NCI-H82 (cell line): ENCODE data around the gene TMEM86B.

ENCODE experiments used
- DNase-seq: peaks from one replicate; lab custom pipeline; 2025; lab: John Stamatoyannopoulos, UW

Gene TMEM86B, protein sequence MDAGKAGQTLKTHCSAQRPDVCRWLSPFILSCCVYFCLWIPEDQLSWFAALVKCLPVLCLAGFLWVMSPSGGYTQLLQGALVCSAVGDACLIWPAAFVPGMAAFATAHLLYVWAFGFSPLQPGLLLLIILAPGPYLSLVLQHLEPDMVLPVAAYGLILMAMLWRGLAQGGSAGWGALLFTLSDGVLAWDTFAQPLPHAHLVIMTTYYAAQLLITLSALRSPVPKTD

DNA sequence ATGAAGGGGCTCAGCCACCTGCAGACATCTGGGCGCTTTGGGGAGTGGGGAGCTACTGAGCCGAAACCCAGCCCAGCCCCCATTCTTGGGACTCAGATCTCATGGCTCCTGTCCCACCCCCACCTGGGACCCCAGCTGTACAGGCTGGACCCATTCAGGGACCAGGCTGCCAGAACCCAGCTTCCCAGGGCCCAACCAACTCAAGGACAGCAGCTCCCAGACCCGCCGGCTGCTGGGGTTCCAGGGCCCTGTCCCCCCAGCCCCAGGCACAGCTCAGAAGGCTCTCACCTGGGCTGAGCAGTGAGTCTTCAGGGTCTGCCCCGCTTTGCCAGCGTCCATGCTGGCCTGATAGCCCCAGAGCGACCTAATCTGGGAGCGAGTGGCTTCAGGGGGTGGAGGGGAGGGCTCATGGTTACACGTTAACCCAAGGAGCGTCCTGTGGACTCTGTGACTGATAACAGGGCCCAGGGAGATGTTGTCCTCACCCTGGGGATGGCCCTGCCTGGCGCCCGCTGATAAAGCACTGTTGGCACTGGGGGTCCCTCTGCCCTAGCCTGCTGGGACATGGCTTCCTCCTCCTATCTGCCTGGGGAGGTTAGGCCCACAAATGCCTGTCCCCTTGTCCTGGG lies at the start of gene TMEM86B:
TSS of gene TMEM86B (minus strand) at position 361 of the 629 bp plus-strand sequence. CDS start at position 339, 22 bp downstream.
- DNase-seq: no peak

DNA sequence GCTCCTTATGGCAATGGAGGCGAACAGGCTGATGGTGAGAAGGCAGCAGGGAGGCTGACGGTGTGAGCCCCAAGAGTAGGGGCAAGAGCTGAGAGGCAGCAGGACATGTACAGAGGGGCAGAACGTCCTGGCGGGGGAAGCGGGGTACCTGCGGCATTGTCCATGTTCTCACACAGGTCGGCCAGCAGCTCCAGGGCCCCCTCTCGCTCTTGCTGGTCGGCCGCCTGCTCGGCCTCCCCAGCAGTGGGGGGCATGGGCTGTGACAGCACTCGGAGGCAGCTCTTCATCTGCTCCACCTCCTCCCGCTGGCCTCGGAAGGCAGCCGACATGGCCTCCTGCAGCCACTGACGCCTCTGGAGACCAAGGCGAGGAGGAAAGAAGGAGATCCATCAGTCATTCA lies 48.9 kb upstream of the TMEM86B start:
- DNase-seq: no peak

DNA sequence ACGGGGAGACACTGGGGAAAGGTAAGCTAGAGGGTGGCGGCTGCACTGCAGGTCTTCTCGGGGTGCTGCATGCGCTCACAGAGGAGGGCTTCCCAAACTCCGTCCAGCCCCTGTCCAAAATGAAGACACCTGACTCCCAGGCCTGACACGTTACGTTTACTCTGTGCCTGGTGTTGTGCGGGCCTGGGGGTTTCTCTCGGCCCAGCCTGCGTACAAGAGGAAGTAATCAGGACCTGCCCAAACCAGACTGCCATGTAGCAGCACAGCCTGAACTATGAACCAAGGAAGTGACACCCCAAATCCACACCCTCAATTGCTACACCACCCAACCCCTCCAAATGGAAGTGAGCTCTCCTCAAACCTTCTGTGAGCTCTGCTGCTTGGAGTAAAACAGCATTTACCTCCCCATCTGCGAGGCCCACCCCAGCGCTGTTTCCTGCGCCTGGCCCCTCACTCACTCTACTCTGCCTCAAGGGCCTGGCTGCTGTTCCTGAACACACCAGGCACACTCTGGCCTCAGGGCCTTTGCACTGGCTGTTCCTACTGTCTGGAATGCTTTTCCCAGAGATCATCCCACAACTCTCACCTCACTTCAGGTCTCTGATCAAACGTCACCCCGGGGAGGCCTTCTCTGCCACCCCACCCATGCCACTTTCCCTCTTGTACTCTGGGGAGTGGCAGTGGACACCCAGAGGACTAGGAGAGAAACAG lies 48.3 kb upstream of the TMEM86B start:
- DNase-seq: no peak

DNA sequence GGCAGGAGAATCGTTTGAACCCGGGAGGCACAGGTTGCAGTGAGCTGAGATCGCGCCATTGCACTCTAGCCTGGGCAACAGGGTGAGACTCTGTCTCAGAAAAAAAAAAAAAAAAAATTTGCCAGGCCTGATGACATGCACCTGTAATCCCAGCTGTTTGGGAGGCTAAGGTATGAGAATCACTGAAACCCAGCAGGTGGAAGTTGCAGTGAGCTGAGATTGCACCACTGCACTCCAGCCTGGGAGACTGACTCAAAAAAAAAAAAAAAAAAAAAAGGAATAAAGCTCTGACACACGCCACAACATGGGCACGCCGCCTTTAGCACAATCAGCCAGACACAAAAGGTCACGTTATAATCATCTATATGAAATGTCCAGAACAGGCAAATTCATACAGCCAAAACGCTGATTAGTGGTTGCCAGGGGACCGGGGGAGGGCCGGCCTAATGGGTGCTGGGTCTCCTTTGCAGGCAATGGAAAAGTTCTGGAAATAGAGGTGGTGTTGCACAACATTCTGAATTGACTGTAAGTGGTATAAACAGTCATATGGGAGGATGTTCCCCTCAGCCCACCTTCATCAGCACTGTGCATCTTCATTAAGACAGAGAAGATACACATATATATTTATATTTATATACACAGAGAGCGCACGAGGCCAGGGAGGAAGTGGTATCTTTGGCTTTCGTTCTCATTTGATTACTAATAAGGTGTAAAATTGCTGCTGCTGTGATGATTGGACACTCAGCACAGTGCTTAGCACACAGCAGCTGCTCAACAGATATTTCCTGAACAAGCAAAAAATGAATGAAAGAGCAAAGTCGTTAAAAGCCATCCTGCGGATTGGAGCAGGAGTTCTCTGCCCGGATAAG lies 47.5 kb upstream of the TMEM86B start:
- DNase-seq: no peak

DNA sequence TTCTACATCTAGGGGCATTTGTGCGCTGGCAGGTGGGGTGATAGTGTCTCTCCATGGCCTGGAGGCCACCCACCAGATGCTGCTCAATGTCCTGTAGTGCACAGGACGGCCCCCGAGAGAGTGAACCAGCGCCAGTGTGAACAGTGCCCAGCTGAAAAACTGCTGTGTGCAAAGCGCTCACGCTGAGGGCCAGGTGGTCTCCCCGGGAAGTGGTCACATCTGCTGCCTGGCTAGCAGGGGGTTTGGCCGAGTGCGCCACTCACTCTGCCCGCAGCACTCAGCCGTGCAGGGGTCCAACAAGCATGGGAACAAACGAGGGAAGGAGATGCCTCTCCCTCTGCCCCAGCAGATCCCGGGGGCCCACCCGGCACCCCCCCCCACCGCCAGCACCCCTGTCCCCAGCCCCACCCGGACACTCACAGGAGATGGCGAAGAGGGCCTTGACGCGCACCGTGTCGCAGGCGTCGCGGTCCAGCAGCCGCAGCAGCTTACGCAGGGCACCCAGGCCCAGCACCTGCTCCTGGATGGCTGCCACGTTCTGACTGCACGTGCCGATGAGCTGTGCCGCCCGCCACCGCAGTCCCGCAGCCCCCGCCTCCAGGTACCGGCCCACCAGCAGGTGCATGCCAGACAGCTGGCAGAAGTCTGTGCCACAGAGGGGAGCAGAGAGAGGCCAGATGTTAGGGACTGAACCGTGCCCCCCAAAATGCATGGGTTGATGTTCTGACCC lies 45.6 kb upstream of the TMEM86B start:
- no peak for DNase-seq

DNA sequence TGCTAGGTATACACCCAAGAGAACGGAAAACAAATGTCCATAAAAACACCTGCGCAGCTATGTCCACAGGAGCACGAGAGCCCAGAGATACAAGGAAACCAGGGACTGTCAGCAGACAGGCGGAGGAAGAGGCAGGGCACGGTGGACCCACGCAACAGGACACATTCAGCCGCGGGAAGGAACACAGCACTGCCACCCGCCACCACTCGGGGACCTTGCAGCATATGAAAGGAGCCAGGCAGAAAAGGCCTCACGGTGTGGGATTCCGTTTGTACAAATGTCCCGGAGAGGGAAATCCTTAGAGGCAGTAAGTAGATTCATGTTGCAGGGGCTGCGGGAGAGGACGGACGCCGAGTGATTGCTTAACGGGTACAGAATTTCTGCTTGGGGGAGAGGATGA lies 43.6 kb upstream of the TMEM86B start:
- no peak for DNase-seq

DNA sequence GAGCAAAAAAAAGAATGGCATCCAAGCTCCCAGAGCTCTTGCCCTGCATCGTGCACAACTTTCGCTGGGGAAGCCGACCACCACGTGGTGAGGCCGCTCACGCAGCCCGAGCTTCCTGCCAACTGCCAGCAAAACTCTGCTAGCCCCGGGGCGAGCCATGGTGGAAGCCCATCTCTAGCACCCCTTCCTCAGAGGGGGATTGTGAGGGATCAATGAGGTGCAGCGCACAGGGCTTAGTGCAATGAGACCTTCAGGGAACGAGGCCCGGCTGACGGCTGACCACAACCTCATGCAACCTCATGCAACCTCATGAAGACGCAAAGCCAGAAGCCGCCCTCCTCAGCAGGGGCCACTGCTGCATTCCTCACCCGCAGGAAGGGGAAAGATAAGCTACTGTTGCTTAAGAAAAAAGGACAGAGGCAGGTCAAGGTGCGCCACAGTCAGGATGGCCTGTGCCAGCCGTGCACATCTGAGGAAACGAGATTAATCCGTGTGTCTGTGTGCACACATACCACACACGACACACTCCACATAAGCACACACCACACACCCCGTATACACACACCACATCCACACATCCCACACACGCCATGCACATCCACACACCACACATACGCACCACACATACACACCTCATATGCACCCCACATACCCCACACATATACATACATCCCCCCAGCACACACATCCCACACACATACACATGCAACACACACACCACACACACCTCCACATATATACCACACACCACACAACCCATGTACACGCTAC lies 41.8 kb upstream of the TMEM86B start:
- DNase-seq: no peak

DNA sequence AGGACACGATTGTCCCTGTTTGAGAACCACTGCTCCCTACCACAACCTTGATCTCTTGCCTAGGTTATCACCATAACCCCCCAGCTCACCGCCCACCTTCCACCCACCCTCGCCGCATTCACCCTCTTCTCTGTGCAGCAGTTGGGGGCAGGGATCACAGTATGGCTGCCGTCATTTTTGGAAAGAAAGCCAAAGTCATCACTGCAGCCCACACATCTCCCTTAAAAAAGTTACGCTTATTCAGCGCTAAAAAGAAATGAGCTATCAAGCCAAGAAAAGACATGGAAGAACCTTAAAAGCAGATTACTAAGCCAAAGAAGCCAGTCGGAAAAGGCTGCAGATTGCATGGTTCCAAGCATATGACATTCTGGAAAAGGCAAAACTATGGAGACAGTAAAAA lies 40.7 kb upstream of the TMEM86B start:
- DNase-seq: no peak

DNA sequence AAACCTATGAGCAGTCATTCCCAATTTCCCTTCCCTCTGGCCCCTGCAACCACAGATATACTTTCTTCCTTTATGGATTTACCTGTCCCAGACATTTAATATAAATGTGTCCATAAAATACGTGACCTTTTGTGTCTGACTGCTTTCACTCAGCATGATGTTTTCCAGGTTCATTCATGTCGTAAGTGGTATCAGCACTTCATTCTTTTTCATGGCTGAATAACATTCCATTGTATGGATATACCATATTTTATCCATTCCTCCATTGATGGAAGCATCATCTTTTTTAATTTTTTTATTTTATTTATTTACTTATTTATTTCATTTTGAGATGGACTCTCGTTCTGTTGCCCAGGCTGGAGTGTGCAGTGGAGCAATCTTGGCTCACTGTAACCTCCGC lies 38.3 kb upstream of the TMEM86B start:
- DNase-seq: no peak

DNA sequence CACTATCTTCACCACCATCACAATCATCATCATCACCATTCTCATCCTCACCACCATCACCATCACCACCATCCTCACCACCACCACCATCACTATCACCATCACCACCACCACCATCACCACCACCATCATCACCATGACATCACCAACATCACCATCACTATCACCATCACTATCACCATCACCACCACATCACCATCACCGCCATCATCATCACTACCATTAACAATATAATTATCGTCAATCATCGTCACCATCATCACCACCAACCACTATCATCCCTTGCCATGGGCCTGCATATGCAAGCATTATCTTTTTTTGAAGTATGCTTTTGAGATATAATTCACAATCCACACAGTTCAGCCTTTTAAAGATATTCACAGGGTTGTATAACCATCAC lies 37.8 kb upstream of the TMEM86B start:
- DNase-seq: no peak

DNA sequence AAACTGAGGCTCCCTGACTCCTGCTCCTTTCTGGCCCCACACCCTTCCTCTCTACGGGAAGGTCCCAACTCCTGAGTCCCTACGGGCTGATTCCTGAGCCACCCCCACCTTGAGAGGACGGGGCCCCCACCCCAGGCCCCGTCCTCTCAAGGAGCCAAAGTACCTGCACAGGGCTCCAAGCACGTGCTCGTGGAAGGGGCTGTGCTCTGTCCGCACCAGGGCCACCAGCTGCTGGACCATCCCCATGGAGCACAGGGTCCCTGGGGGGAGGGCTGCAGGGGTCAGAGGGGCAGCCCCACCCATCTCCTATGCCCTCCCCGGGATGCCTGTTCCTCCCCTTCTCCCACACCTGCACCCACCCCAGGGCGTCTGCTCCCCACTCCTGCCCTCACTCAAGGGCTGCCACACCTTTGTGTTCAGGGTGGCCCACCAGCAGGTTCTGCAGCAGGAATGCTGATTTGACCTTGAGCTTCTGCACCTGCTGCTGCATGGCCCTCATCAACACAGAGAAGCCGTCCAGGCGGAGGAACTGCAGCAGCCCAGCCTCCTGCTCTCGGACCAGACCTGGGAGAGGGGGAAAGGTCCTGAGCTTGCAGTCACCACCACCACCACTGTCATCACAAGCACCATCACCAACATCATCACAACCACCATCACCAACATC lies 37.3 kb upstream of the TMEM86B start:
- no peak for DNase-seq

DNA sequence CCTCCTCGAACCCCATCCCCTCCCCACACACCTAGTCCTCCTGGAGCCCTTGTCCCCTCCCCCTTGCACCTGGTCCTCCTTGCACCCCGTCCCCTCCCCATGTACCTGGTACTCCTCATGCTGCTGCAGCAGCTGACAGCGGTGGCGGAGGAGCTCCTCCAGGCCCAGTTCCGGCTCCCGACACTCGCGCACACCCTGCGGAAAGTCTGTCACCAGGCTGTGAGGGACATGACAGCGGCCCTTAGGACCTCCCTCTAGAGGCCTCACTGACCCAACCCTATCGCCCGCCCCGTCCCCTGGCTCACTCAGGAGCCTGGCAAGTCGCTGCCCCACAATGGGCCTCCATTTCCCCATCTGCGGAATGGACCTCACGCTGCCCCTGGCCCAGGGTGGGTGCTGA lies 36.6 kb upstream of the TMEM86B start:
- no peak for DNase-seq

DNA sequence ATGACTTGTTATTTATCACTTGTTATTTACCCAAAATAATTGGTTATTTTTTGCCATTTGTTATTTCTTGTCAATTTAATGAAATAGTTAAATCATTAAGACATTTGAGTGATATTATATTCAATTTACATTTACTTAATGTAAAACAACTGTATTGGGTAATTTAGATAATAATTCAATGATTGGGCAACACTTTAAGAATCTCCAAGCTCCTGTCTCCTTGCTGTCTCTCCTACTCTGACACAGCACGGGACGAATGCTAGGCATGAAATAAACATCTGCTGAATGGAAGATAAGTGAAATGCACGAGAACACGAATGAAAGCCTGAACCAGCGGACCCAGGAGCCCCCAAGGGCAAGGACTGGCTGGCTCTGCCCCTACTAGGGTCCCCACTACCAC lies 36.0 kb upstream of the TMEM86B start:
- DNase-seq: no peak

DNA sequence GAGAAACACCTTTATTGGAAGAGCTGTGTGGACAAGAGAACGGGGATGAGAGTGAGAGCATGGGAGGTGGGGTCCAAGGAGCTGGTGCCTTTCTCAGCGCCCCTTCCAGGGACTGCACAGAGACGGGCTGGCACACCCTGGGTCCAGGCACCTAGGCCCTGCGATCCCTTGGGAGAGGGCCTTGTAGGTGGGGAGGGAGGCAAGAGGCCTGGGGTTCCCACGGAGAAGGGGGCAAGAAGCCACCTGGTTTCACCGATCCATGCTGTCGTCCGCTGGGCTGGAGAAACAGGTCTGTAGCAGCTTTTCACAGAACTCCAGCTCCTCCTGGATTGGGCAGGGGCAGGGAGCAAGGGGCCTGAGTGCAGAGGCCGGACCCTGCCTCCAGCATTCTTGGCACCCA lies 33.8 kb upstream of the TMEM86B start:
- no peak for DNase-seq

DNA sequence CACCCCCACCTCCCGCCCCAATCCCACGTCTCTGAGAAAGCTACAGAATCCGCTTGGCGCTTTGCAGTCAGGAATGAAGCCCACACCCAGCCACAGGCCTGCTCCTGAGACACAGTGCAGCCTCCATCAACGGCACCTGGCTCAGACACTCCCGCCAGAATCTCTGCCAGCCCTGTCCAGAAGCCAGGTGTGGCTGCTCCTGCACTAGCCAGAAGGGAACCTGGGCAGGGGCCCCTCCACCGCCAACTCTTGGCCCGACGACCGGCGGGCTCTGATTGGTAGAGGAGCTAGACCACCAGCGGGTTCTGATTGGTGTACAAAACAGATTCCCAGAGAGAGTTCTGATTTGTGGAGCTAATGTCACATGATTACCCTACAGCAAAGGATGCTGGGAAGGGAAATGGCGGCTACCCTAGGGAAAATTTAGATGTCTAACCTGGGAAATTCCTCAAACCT lies 33.1 kb upstream of the TMEM86B start:
- DNase-seq: no peak

DNA sequence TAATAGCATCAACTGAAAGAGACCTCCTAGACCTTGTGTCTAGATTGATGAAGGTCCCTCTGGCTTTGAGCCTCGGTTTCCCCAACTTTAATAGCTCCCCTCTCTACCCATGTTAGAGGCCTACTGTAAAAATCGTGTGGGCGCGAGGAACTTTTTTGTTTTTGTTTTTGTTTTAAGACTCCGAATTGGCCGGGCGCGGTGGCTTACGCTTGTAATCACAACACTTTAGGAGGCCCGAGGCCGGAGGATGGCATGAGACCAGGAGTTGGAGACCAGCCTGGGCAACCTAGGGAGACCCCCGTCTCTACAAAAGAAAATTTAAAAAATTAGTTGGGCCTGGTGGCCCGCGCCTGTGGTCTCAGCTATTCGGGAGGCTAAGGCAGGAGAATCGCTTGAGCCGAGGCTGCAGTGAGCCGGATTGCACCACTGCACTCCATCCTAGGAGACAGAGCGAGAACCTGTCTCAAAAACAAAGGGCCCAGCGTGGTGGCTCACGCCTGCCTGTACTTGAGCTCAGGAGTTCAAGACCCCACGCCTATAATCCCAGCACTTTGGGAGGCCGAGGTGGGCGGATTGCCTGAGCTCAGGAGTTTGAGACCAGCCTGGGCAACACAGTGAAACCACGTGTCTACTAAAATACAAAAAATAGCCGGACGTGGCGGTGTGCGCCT lies 31.1 kb upstream of the TMEM86B start:
- peak; percentile 64 for DNase-seq

DNA sequence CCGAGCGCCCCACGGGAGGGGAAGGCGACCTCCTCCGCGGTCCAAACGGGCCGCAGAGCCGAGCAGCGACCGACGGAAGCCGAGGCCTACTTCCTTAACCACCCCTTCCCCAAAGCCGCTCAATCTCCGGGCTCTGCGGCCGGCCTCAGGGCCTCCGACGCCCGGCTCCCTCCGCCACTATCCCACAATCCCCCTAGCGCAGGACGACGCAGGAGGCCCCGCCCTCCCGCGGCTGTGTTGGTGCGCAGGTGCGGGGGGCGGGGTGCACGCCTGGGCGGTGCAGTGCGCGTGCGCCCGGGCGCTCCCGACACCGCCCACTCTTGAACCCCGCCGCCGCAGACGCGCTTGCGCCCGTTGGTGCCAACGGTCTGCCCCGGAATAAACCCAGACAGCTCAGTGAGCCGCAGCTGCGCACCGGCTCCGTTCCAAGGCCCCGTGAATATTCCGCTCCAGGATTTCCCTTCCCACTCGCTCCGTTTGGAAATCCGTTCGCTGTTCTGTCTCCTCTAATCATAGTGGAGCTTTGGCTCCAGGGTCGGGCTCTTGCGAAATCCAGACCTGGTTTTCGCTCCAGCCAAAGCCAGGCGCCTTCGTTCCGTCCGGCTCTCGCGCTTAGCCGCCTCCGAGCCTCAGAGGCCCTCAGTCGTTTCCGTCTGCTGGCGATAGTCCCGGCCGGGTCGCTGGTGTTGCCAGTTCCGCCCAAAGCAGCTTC lies 30.4 kb upstream of the TMEM86B start, which contains the start of gene PPP6R1:
TSS of gene PPP6R1 (minus strand) at position 190 of the 712 bp plus-strand sequence. CDS start 11,914 bp downstream, outside the sequence.
- peak; percentile 99 for DNase-seq

DNA sequence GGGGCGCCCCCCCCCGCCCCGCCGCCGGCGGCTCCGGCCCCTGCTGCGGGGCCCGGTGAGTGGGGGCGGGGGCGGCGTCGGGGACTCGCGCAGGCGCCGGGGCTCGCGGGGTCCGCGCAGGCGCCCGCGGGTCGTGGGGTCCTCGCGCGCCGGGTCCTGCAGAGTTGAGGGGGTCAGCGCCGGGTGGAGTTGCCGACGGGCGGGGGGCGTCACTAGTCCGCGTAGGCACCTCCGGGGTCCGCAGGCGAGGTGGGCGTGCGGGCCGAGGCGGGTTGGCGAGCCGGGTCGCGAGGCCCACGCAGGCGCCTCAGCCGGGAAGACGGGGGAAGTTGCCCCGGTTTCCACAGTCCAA lies 29.9 kb upstream of the TMEM86B start:
- DNase-seq: no peak
